Large intestine (tissue), 1 donor: ENCODE results near the gene HEPHL1. TPM values are rescaled to one million over a fixed set of nuclear protein-coding genes. Genes with fewer than 3 reads are reported as not detected.

Source experiments
- polyA plus RNA-seq: library from polyadenylated mRNA; unstranded; fragments of 120-200 nt; gene quantifications from one replicate; pipeline ENCODE4 v1.2.1, GENCODE V29; 2013

The HEPHL1 gene
- polyA plus RNA-seq, 1 donor: 0.54 TPM

Other genes starting within 250 kb of the HEPHL1 start
- gene MED17, start 237.1 kb upstream of the HEPHL1 start, polyA plus RNA-seq: 33.7 TPM
- gene VSTM5, start 170.7 kb upstream of the HEPHL1 start, polyA plus RNA-seq: 1.9 TPM
- 20.6 TPM for gene PANX1, start 107.5 kb downstream of the HEPHL1 start, polyA plus RNA-seq